ENCODE results near the gene HCN3. TPM values are rescaled to one million over a fixed set of nuclear protein-coding genes. Genes with fewer than 3 reads are reported as not detected.

Gene HCN3
- total and polyA plus RNA-seq, 2 of the 13 experiments (the other 11 are each of a cell fraction or from before 2014, with no cell fraction given) = 2.4 to 10.2 TPM

GRCh38 chr1:155324037-155324716 is 46.9 kb downstream of the HCN3 start (continued):
- TF ChIP-seq SOX6 (IDR thresholded peaks at IDR 0.05) (no peak), SOX6 (CRISPR knock-in tag; IDR thresholded peaks at IDR 0.05) (peak; percentile 15; the same call in 1 of the 2 replicates), MYC (CRISPR knock-in tag; IDR thresholded peaks at IDR 0.05; ENCODE audit: borderline replicate concordance) (peak; percentile 81), NFYB (CRISPR knock-in tag; IDR thresholded peaks at IDR 0.05) (peak; percentile 87), ZNF691 (CRISPR knock-in tag; IDR thresholded peaks at IDR 0.05; ENCODE audit: borderline replicate concordance, low read depth) (0 out of 2 replicates have a peak, but pooled peaks have one; percentile 17), MAZ (IDR thresholded peaks at IDR 0.05; ENCODE audit: borderline replicate concordance, low read depth, low read length) (no peak), MAZ (CRISPR knock-in tag; IDR thresholded peaks at IDR 0.05; ENCODE audit: low read depth) (peak; percentile 40; the same call in 1 of the 2 replicates), AGO1 (IDR thresholded peaks at IDR 0.05; ENCODE audit: low read depth, low read length, poor library complexity, severe bottlenecking) (peak; percentile 46), ZSCAN22 (CRISPR knock-in tag; IDR thresholded peaks at IDR 0.05) (no peak), SP1 (IDR thresholded peaks at IDR 0.05) (no peak), SP1 (CRISPR knock-in tag; IDR thresholded peaks at IDR 0.05) (peak; percentile 39), HDAC1 (CRISPR knock-in tag; IDR thresholded peaks at IDR 0.05) (peak; percentile 39), ZNF407 (CRISPR knock-in tag; IDR thresholded peaks at IDR 0.05; ENCODE audit: not compliant biosample characterization) (peak; percentile 28), RBFOX2 (IDR thresholded peaks at IDR 0.05; ENCODE audit: low read depth, low read length) (peak; percentile 76), SETDB1 (CRISPR knock-in tag; IDR thresholded peaks at IDR 0.05; ENCODE audit: borderline replicate concordance) (no peak), TGIF2 (CRISPR knock-in tag; IDR thresholded peaks at IDR 0.05) (peak; percentile 85; the same call in 1 of the 2 replicates), ZBTB7A (CRISPR knock-in tag; IDR thresholded peaks at IDR 0.05) (0 out of 2 replicates have a peak, but pooled peaks have one; percentile 55), SALL1 (CRISPR knock-in tag; IDR thresholded peaks at IDR 0.05) (peak; percentile 30; the same call in 1 of the 2 replicates), SSRP1 (CRISPR knock-in tag; IDR thresholded peaks at IDR 0.05) (peak; percentile 82; the same call in 1 of the 2 replicates), ZFP36 (IDR thresholded peaks at IDR 0.05; ENCODE audit: borderline replicate concordance, low read depth, low read length, partially characterized antibody) (no peak), ZNF264 (CRISPR knock-in tag; IDR thresholded peaks at IDR 0.05) (peak; percentile 34; the same call in 1 of the 2 replicates), RAD51 (IDR thresholded peaks at IDR 0.05; ENCODE audit: borderline replicate concordance) (peak; percentile 88), ZNF619 (CRISPR knock-in tag; IDR thresholded peaks at IDR 0.05) (no peak; the same call in none of the 2 replicates)
